Measurements from ENCODE around the gene INPPL1. TPM values are rescaled to one million over a fixed set of nuclear protein-coding genes. Genes with fewer than 3 reads are reported as not detected.
"Not testable (repeated sequence)": the region's sequence is repeated elsewhere in the genome, so short reads cannot be mapped to it uniquely, and the experiment has no call there.

The INPPL1 gene
- total RNA-seq, 4 donors from 2014 or later = 85.9 to 114 (median 99.5) TPM

DNA sequence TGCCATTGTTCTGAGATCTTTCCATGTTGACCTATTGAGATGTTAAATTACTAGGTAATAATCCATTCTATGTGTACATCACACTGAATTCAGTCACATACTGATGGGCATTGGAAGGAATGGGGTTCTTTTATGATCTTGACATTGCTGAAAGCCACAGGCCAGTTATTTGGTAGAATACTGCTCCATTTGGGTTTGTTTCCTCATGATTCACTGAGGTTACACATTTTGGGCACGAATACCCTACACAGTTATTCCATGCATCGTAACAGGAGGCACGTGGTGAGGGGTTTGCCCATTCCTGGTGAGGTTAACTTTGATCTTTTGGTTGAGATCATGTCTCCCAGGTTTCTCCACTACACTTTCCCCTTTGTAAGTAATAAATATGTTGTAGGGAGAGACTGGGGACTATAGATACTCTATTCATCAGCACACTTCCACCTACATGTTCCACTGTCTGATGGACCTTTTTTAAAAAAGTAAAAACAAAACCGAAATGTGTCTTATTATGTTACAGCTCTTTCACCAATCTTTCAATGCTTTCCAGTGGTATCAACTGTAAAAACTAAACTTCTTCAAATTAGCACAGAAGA lies 44.7 kb upstream of the INPPL1 start:
- Histone ChIP-seq H3K27ac (no peak overlapping the region), H3K4me3 (replicated peaks in 1 of 3) (no peak overlapping the region), H3K9me3 (no peaks in the 10 kb centered on the region), H3K4me1 (peaks cover 11 to 19% of the 10 kb centered on the region in 2 donors), H3K36me3 (no peaks in the 10 kb centered on the region), H3K27me3 (no peaks in the 10 kb centered on the region)
- intact Hi-C loops (cut with DNase I) = no loop called here
- 88 to 90% methylated on average over 4 of the region's 4 CpGs for WGBS, 2 donors
- TF ChIP-seq, protein P1, sequence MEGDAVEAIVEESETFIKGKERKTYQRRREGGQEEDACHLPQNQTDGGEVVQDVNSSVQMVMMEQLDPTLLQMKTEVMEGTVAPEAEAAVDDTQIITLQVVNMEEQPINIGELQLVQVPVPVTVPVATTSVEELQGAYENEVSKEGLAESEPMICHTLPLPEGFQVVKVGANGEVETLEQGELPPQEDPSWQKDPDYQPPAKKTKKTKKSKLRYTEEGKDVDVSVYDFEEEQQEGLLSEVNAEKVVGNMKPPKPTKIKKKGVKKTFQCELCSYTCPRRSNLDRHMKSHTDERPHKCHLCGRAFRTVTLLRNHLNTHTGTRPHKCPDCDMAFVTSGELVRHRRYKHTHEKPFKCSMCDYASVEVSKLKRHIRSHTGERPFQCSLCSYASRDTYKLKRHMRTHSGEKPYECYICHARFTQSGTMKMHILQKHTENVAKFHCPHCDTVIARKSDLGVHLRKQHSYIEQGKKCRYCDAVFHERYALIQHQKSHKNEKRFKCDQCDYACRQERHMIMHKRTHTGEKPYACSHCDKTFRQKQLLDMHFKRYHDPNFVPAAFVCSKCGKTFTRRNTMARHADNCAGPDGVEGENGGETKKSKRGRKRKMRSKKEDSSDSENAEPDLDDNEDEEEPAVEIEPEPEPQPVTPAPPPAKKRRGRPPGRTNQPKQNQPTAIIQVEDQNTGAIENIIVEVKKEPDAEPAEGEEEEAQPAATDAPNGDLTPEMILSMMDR (IDR thresholded peaks at IDR 0.05) = no peak
- no peak for TF ChIP-seq POLR2A (IDR thresholded peaks at IDR 0.05)
- DNase-seq = no peak

DNA sequence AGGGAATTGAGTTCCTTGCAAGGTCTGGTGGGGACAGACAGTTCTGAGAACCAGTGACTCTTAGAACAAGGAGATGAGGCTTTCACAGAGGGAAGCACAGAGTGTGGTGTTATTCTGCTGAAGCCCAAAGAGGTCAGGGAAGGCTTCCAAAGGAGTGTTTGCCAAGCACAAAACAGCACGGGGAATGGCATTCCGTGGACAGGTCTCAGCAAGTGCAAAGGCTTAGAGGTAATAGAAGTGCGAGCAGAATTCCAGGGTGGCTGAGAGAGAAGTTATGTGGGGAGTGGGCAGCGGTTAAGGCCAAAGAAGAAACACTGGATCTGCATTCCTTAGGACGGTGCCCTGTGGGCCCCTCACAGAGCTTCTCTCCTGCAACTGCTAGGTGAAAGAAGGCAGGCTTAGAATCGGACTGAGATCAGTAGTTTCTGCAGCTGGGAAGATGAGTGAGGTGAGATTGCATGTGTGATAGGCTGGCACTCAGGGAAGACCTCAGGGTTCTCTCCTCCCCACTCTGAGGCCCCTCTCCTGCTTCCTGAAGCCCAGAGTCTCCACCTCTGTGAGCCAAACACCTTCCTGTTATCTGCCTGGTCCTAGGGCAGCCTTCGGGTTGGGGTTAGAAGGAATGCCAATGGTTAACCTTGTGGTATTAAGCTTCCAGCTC lies 43.5 kb upstream of the INPPL1 start:
- H3K4me1 ChIP-seq = peaks cover 11 to 19% of the 10 kb centered on the region in 2 donors
- H3K4me3 ChIP-seq (replicated peaks in 1 of 3); intact Hi-C loops (cut with DNase I); H3K27ac ChIP-seq; H3K27me3 ChIP-seq; H3K9me3 ChIP-seq; H3K36me3 ChIP-seq: not testable (repeated sequence)
- whole genome bisulfite sequencing, 2 donors = 59 to 68% methylated on average over 6 to 7 of the region's 7 CpGs
- DNase-seq = peak; percentile 31 to 35

DNA sequence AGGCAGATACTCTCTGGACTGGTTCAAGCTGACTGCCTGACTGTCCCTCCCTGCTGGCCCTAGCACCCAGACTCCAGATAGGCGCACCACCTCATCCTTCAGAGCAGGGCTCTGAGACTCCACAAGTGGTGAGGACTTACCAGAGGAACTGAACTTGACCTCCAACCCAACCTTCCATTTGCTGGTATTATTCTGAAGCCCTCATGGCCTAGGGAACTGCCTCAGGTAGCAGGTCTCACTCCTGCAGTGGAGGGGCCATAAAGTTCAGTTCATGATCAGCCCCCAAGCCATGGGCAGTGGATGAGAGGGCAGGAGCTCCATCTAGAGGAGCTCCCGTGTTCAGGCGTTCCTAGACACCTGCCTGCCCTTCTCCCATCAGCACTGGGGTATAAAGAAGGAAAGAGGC lies 43.0 kb upstream of the INPPL1 start:
- H3K27ac ChIP-seq; intact Hi-C loops (cut with DNase I); H3K36me3 ChIP-seq; DNase-seq; H3K4me3 ChIP-seq (replicated peaks in 1 of 3); H3K27me3 ChIP-seq; H3K9me3 ChIP-seq: not testable (repeated sequence)
- TF ChIP-seq, protein P1 (IDR thresholded peaks at IDR 0.05) = peak in 1 of 6 experiments; percentile 8
- H3K4me1 ChIP-seq = peaks cover 11 to 19% of the 10 kb centered on the region in 2 donors
- 80 to 90% methylated on average over 2 to 3 of the region's 3 CpGs for WGBS, 2 donors

DNA sequence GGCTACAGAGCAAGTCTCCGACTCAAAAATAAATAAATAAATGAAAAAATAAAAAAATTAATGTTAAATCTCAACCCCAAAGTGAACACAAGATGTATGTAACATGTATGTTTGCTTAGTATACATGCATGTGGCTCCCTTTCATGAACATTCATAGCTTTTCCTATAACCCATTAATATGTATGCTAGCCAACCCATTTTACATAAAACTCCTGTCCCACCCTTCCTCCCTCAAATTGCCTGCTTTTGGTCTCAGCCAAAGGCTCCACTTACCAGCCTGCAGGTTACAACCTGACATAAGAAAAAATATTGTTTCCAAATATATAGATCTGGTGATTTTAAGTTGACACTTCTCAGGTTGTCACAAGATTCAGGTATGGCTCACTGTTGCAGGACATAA lies 36.3 kb upstream of the INPPL1 start:
- intact Hi-C loops (cut with DNase I) = no loop called here
- Histone ChIP-seq H3K4me3 (replicated peaks in 1 of 3) (no peak overlapping the region), H3K9me3 (no peaks in the 10 kb centered on the region), H3K27ac (no peak overlapping the region), H3K4me1 (peaks cover 11 to 20% of the 10 kb centered on the region in 2 donors), H3K27me3 (no peaks in the 10 kb centered on the region), H3K36me3 (no peaks in the 10 kb centered on the region)
- DNase-seq = no peak
- TF ChIP-seq, protein P1 (IDR thresholded peaks at IDR 0.05) = no peak
- no peak for TF ChIP-seq POLR2A (IDR thresholded peaks at IDR 0.05)
- WGBS, 2 donors = 92 to 93% methylated on average over 1 of the region's 1 CpG

GRCh38 chr11:72189455-72190250 lies 34.9 kb upstream of the INPPL1 start:
- peak in 1 of 2 donors; percentile 5 for DNase-seq
- no peaks in the 10 kb centered on the region for H3K36me3 ChIP-seq
- peaks cover 11 to 20% of the 10 kb centered on the region in 2 donors for H3K4me1 ChIP-seq
- intact Hi-C loops (cut with DNase I) = no loop called here
- WGBS, 2 donors = 58 to 63% methylated on average over 2 to 3 of the region's 3 CpGs
- H3K4me3 ChIP-seq (replicated peaks in 1 of 3) = no peak overlapping the region
- H3K27ac ChIP-seq = peak overlapping the region in 1 of 3 donors; percentile 40
- H3K9me3 ChIP-seq = no peaks in the 10 kb centered on the region
- TF ChIP-seq POLR2A (IDR thresholded peaks at IDR 0.05) = no peak
- TF ChIP-seq, protein P1 (IDR thresholded peaks at IDR 0.05) = no peak
- no peaks in the 10 kb centered on the region for H3K27me3 ChIP-seq
